Body of pancreas (tissue), 4 donors: ENCODE data around the gene ANGPTL5.

Source experiments
- POLR2A ChIP-seq, 3 donors: fragments of 450-650 bp; IDR thresholded peaks; one replicate each; pipeline ENCODE4 v1.6.1; 2016; ENCODE audit warnings: antibody characterized with exemption in 3 of 3, mild to moderate bottlenecking in 2 of 3
- TF ChIP-seq, protein P1 (sequence below), 7 experiments: fragments of 450-650 bp in 4 of 7; fragments of 200-600 bp in 3 of 7; sonication (generic) in 3 of 7; IDR thresholded peaks; one replicate each; pipeline ENCODE4 v1.5.1; 2016 to 2019; ENCODE audit warnings: antibody characterized with exemption in 7 of 7

GRCh38 chr11:101866619-101867491 lies 49.5 kb downstream of the ANGPTL5 start:
- TF ChIP-seq, protein P1, sequence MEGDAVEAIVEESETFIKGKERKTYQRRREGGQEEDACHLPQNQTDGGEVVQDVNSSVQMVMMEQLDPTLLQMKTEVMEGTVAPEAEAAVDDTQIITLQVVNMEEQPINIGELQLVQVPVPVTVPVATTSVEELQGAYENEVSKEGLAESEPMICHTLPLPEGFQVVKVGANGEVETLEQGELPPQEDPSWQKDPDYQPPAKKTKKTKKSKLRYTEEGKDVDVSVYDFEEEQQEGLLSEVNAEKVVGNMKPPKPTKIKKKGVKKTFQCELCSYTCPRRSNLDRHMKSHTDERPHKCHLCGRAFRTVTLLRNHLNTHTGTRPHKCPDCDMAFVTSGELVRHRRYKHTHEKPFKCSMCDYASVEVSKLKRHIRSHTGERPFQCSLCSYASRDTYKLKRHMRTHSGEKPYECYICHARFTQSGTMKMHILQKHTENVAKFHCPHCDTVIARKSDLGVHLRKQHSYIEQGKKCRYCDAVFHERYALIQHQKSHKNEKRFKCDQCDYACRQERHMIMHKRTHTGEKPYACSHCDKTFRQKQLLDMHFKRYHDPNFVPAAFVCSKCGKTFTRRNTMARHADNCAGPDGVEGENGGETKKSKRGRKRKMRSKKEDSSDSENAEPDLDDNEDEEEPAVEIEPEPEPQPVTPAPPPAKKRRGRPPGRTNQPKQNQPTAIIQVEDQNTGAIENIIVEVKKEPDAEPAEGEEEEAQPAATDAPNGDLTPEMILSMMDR (IDR thresholded peaks at IDR 0.05), result no peak
- TF ChIP-seq POLR2A (IDR thresholded peaks at IDR 0.05), result no peak
